ENCODE measurements around the gene CNOT4.
"Not testable (repeated sequence)": the region's sequence is repeated elsewhere in the genome, so short reads cannot be mapped to it uniquely, and the experiment has no call there.

Gene CNOT4

DNA sequence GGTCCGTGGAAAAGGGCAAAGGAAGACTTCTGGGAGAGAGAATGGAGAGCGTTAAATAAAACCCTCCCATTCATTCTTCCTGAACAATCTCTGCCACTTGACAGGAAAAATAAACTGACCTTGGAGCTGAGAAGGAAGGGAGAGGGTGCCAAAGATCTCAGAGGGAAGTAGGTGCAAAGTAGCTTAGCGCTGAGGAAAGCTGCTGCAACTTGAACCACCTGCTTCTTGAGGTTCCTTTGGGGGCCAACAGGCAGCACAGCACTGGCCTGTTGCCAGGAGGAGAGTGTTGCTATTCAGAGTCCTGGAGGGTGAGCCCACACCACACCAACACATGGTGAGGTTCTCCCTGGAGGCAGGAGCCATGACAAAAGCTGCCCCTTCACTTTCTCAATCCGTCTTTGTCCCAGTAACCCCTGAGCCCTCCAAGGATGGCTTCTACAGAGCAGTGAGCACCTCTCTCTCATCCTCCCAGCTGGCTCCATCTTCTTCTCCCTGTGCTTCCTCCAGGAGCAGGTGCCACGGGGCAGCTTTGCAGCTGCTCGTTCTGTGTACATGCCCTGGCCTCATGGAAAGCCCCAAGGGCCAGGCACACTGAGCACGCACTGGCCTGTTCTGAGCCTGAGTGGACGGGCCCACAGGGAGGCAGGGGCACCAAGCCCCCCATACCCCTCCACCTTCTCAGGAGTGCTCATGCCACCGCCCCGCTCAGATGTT is 174.9 kb downstream of the CNOT4 start:
- H3K9me3 ChIP-seq (replicated peaks; ENCODE audit: low read length): no peaks in the 10 kb centered on the region

DNA sequence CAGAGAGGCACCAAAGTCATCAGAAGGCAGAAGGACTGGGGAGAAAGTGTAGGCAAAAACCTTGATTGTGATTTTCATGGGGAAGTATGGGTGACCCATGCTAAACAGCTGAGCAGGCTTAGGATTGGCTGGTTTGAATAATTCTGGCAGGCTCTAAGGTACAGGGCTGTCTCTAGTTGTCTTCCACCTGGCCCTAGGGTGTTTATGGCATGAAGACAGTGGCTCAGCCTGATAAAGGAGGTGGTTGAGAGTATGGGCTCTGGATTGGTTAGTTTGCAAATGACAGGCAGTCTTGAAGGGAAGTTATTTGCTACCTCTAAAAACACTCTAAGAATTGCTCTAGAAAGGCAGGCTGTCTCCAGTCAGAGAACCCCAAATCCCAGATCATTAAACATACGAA is 176.0 kb downstream of the CNOT4 start:
- H3K36me3 ChIP-seq (ENCODE audit: insufficient read depth, low read length): no peaks in the 10 kb centered on the region
- H3K9ac ChIP-seq (ENCODE audit: low read depth, low read length): no peak overlapping the region
- no peak overlapping the region for H3K4me3 ChIP-seq (ENCODE audit: low read length)
- H3K27me3 ChIP-seq (ENCODE audit: control insufficient read depth, insufficient read depth, low read length): no peaks in the 10 kb centered on the region
- no peaks in the 10 kb centered on the region for H3K9me3 ChIP-seq (replicated peaks; ENCODE audit: low read length)
- H3K4me2 ChIP-seq (ENCODE audit: low read length): no peak overlapping the region
- H3K4me1 ChIP-seq (ENCODE audit: control insufficient read depth, insufficient read depth, low read length): no peaks in the 10 kb centered on the region

More for the DNA sequence above, 174.9 kb downstream of the CNOT4 start:
- Histone ChIP-seq H3K9ac (ENCODE audit: low read depth, low read length) (no peak overlapping the region), H3K4me3 (ENCODE audit: low read length) (no peak overlapping the region), H3K4me1 (ENCODE audit: control insufficient read depth, insufficient read depth, low read length) (no peaks in the 10 kb centered on the region), H3K4me2 (ENCODE audit: low read length) (no peak overlapping the region), H3K36me3 (ENCODE audit: insufficient read depth, low read length) (no peaks in the 10 kb centered on the region), H3K27me3 (ENCODE audit: control insufficient read depth, insufficient read depth, low read length) (no peaks in the 10 kb centered on the region)

GRCh38 chr7:135333200-135333599 is 176.7 kb downstream of the CNOT4 start:
- no peaks in the 10 kb centered on the region for H3K36me3 ChIP-seq (ENCODE audit: insufficient read depth, low read length)
- H3K4me2 ChIP-seq (ENCODE audit: low read length): no peak overlapping the region
- no peaks in the 10 kb centered on the region for H3K4me1 ChIP-seq (ENCODE audit: control insufficient read depth, insufficient read depth, low read length)
- no peak overlapping the region for H3K4me3 ChIP-seq (ENCODE audit: low read length)
- H3K27me3 ChIP-seq (ENCODE audit: control insufficient read depth, insufficient read depth, low read length): no peaks in the 10 kb centered on the region
- H3K9ac ChIP-seq (ENCODE audit: low read depth, low read length): no peak overlapping the region
- H3K9me3 ChIP-seq (replicated peaks; ENCODE audit: low read length): no peaks in the 10 kb centered on the region

GRCh38 chr7:135330088-135330487 is 179.8 kb downstream of the CNOT4 start:
- H3K9ac ChIP-seq (ENCODE audit: low read depth, low read length): no peak overlapping the region
- H3K36me3 ChIP-seq (ENCODE audit: insufficient read depth, low read length): no peaks in the 10 kb centered on the region
- no peaks in the 10 kb centered on the region for H3K9me3 ChIP-seq (replicated peaks; ENCODE audit: low read length)
- H3K4me1 ChIP-seq (ENCODE audit: control insufficient read depth, insufficient read depth, low read length): no peaks in the 10 kb centered on the region
- H3K4me2 ChIP-seq (ENCODE audit: low read length): no peak overlapping the region
- H3K4me3 ChIP-seq (ENCODE audit: low read length): no peak overlapping the region
- no peaks in the 10 kb centered on the region for H3K27me3 ChIP-seq (ENCODE audit: control insufficient read depth, insufficient read depth, low read length)

DNA sequence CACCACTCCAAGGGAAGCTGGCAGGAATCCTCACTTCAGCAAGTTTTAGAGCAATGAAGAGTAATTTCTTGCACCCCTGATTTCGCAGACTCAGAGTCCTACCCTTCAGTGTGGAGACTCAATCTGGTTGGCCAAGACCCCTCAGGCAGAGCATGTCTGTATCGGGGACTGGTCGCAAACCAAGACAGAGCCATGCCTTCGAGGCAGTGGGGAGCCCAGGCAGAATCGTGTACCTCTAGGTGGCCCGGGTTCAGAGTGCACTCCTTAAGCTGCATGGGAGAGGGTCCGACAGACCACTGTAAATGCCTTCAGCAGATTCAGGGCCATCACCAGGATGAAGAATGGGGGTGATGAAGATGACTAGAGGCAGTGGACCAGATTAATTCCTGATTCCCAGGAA is 181.4 kb downstream of the CNOT4 start:
- no peaks in the 10 kb centered on the region for H3K36me3 ChIP-seq (ENCODE audit: insufficient read depth, low read length)
- H3K27me3 ChIP-seq (ENCODE audit: control insufficient read depth, insufficient read depth, low read length): no peaks in the 10 kb centered on the region
- no peak overlapping the region for H3K9ac ChIP-seq (ENCODE audit: low read depth, low read length)
- no peak overlapping the region for H3K4me2 ChIP-seq (ENCODE audit: low read length)
- H3K9me3 ChIP-seq (replicated peaks; ENCODE audit: low read length): no peaks in the 10 kb centered on the region
- H3K4me3 ChIP-seq (ENCODE audit: low read length): no peak overlapping the region
- no peaks in the 10 kb centered on the region for H3K4me1 ChIP-seq (ENCODE audit: control insufficient read depth, insufficient read depth, low read length)

- no peaks in the 10 kb centered on the region for H3K36me3 ChIP-seq (ENCODE audit: insufficient read depth, low read length)
- H3K4me2 ChIP-seq (ENCODE audit: low read length): no peak overlapping the region
- no peak overlapping the region for H3K4me3 ChIP-seq (ENCODE audit: low read length)
- no peak overlapping the region for H3K9ac ChIP-seq (ENCODE audit: low read depth, low read length)
- no peaks in the 10 kb centered on the region for H3K27me3 ChIP-seq (ENCODE audit: control insufficient read depth, insufficient read depth, low read length)
- H3K9me3 ChIP-seq (replicated peaks; ENCODE audit: low read length): no peaks in the 10 kb centered on the region
- H3K4me1 ChIP-seq (ENCODE audit: control insufficient read depth, insufficient read depth, low read length): no peaks in the 10 kb centered on the region
These were observed 181.8 kb downstream of the CNOT4 start for GRCh38 chr7:135328053-135328452.

- Histone ChIP-seq H3K36me3 (ENCODE audit: insufficient read depth, low read length) (no peaks in the 10 kb centered on the region), H3K4me2 (ENCODE audit: low read length) (no peak overlapping the region), H3K9me3 (replicated peaks; ENCODE audit: low read length) (no peaks in the 10 kb centered on the region), H3K9ac (ENCODE audit: low read depth, low read length) (no peak overlapping the region), H3K4me1 (ENCODE audit: control insufficient read depth, insufficient read depth, low read length) (no peaks in the 10 kb centered on the region), H3K27me3 (ENCODE audit: control insufficient read depth, insufficient read depth, low read length) (no peaks in the 10 kb centered on the region), H3K4me3 (ENCODE audit: low read length) (no peak overlapping the region)
These were observed 182.4 kb downstream of the CNOT4 start for GRCh38 chr7:135327458-135327857.

GRCh38 chr7:135326636-135327280 is 183.1 kb downstream of the CNOT4 start:
- no peaks in the 10 kb centered on the region for H3K36me3 ChIP-seq (ENCODE audit: insufficient read depth, low read length)
- no peak overlapping the region for H3K9ac ChIP-seq (ENCODE audit: low read depth, low read length)
- no peak overlapping the region for H3K4me3 ChIP-seq (ENCODE audit: low read length)
- H3K4me1 ChIP-seq (ENCODE audit: control insufficient read depth, insufficient read depth, low read length): no peaks in the 10 kb centered on the region
- H3K9me3 ChIP-seq (replicated peaks; ENCODE audit: low read length): no peaks in the 10 kb centered on the region
- no peaks in the 10 kb centered on the region for H3K27me3 ChIP-seq (ENCODE audit: control insufficient read depth, insufficient read depth, low read length)
- no peak overlapping the region for H3K4me2 ChIP-seq (ENCODE audit: low read length)

- H3K4me1 ChIP-seq (ENCODE audit: control insufficient read depth, insufficient read depth, low read length): peaks cover 11% of the 10 kb centered on the region
- H3K4me2 ChIP-seq (ENCODE audit: low read length): no peak overlapping the region
- no peaks in the 10 kb centered on the region for H3K27me3 ChIP-seq (ENCODE audit: control insufficient read depth, insufficient read depth, low read length)
- H3K36me3 ChIP-seq (ENCODE audit: insufficient read depth, low read length): no peaks in the 10 kb centered on the region
- no peaks in the 10 kb centered on the region for H3K9me3 ChIP-seq (replicated peaks; ENCODE audit: low read length)
- H3K9ac ChIP-seq (ENCODE audit: low read depth, low read length): no peak overlapping the region
- no peak overlapping the region for H3K4me3 ChIP-seq (ENCODE audit: low read length)
These were observed 187.1 kb downstream of the CNOT4 start for GRCh38 chr7:135322571-135323340.

DNA sequence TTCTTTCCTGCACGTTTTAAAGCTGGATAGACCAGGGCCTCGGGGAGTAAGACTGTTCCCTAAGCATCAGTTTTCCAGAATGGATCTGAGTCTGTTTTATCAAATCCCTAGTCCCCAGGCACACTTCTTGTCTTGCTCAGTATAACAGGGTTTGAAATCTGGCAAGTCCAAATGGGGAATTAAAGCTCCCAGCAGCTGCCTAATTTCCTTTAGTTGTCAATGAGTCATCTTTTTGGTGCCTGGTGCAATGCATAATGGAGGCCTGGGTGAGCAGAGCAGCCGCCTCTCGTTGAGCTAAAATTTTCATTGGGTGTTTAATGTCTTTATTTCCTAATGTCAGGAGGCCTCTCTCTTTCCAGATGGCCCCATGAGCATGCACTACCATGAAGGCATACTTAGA is 188.3 kb downstream of the CNOT4 start:
- H3K36me3 ChIP-seq (ENCODE audit: insufficient read depth, low read length): no peaks in the 10 kb centered on the region
- H3K4me3 ChIP-seq (ENCODE audit: low read length): no peak overlapping the region
- H3K9ac ChIP-seq (ENCODE audit: low read depth, low read length): no peak overlapping the region
- H3K27me3 ChIP-seq (ENCODE audit: control insufficient read depth, insufficient read depth, low read length): no peaks in the 10 kb centered on the region
- H3K4me1 ChIP-seq (ENCODE audit: control insufficient read depth, insufficient read depth, low read length): peaks cover 12% of the 10 kb centered on the region
- H3K9me3 ChIP-seq (replicated peaks; ENCODE audit: low read length): no peaks in the 10 kb centered on the region
- no peak overlapping the region for H3K4me2 ChIP-seq (ENCODE audit: low read length)

GRCh38 chr7:135320953-135321352 is 188.9 kb downstream of the CNOT4 start:
- not testable (repeated sequence) for H3K9me3 ChIP-seq (replicated peaks; ENCODE audit: low read length); H3K27me3 ChIP-seq (ENCODE audit: control insufficient read depth, insufficient read depth, low read length); H3K4me3 ChIP-seq (ENCODE audit: low read length); H3K36me3 ChIP-seq (ENCODE audit: insufficient read depth, low read length); H3K9ac ChIP-seq (ENCODE audit: low read depth, low read length); H3K4me2 ChIP-seq (ENCODE audit: low read length)
- peaks cover 12% of the 10 kb centered on the region for H3K4me1 ChIP-seq (ENCODE audit: control insufficient read depth, insufficient read depth, low read length)

Measured in skeletal muscle satellite cell (primary cell).